Left lung (tissue), 10 donors: Measurements from ENCODE around the gene FAM20C. TPM values are rescaled to one million over a fixed set of nuclear protein-coding genes. Genes with fewer than 3 reads are reported as not detected.

Source experiments
- ATAC-seq: fragments of 200-7000 bp; cut with Tn5 transposase; one replicate; pipeline ENCODE4 v1.9.1; 2020; ENCODE audit warnings: moderate library complexity
- DNase-seq, 4 donors: peaks; one replicate each; pipeline ENCODE4 v3.0.0-alpha.2; 2013 to 2020
- H3K27ac ChIP-seq, 2 donors: fragments of 200-600 bp; sonication (generic) in 1 of 2; one replicate each; pipeline versions ENCODE4 v1.5.0 to v1.8.0; 2020 to 2021
- H3K27me3 ChIP-seq, 2 donors: fragments of 200-600 bp; sonication (generic) in 1 of 2; one replicate each; pipeline versions ENCODE4 v1.5.0 to v1.8.0; 2020 to 2021
- H3K36me3 ChIP-seq, 2 donors: fragments of 200-600 bp; sonication (generic) in 1 of 2; one replicate each; pipeline versions ENCODE4 v1.5.0 to v1.8.0; 2020 to 2021
- H3K4me1 ChIP-seq, 2 donors: fragments of 200-600 bp; one replicate each; pipeline ENCODE4 v1.8.0; 2021
- H3K4me3 ChIP-seq, 2 donors: fragments of 200-600 bp; sonication (generic) in 1 of 2; one replicate each; pipeline versions ENCODE4 v1.5.0 to v1.8.0; 2020 to 2021; ENCODE audit warnings: mild to moderate bottlenecking in 1 of 2
- H3K9me3 ChIP-seq, 2 donors: fragments of 200-600 bp; sonication (generic) in 1 of 2; one replicate each; pipeline versions ENCODE4 v1.5.0 to v1.8.0; 2020 to 2021
- intact Hi-C, 2 donors: fragments of 100-400 bp; cut with DNase I; formaldehyde crosslinking; loops; one replicate each; pipeline versions ENCODE4 v1.11.2 to v1.14.2; 2022
- polyA plus RNA-seq, 6 donors: library from polyadenylated mRNA; unstranded; fragments of 120-200 nt; gene quantifications; one replicate each; pipeline ENCODE4 v1.2.1, GENCODE V29; 2013; ENCODE audit not compliant: insufficient read length in 6 of 6
- total RNA-seq, 2 donors: library from RNA; stranded (reverse); fragmentation: NEBNext Ultra II Directional; extraction: Animal tissue kit (Norgen Biotek cat#: 25700); gene quantifications; one replicate each; pipeline ENCODE4 v1.2.1, GENCODE V29; 2021
- TF ChIP-seq, protein P1 (sequence below), 2 donors: fragments of 200-600 bp; sonication (generic) in 1 of 2; IDR thresholded peaks; one replicate each; pipeline versions ENCODE4 v1.5.0 to v1.8.0; 2021; ENCODE audit warnings: antibody characterized with exemption in 2 of 2
- donor health status: DM: no; HTN: yes; CAD: no.
- donor health status: DM: no; HTN: no; CAD: no.

The FAM20C gene
- total and polyA plus RNA-seq, 8 donors: 21.2 to 75.5 (median 31.8) TPM

DNA sequence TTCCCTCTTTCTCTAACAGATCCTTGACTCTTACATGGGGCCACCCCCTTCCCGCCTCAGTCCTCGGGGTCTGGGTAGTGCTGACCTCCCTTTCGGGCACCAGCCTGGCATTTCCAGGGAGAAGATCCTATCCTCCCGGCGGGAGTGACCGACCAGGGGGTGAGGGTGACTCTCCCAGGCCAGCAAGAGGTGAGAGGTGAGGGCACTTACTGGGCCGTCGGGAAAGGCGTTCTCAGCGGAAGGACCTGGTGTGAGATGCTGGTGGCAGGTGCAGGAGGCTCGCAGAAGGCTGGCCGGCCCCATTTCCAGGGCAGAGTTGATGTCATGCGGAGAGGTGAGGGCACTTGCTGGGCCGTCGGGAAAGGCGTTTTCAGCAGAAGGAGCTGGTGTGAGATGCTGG, 93.4 kb downstream of the FAM20C start:
- TF ChIP-seq, protein P1, sequence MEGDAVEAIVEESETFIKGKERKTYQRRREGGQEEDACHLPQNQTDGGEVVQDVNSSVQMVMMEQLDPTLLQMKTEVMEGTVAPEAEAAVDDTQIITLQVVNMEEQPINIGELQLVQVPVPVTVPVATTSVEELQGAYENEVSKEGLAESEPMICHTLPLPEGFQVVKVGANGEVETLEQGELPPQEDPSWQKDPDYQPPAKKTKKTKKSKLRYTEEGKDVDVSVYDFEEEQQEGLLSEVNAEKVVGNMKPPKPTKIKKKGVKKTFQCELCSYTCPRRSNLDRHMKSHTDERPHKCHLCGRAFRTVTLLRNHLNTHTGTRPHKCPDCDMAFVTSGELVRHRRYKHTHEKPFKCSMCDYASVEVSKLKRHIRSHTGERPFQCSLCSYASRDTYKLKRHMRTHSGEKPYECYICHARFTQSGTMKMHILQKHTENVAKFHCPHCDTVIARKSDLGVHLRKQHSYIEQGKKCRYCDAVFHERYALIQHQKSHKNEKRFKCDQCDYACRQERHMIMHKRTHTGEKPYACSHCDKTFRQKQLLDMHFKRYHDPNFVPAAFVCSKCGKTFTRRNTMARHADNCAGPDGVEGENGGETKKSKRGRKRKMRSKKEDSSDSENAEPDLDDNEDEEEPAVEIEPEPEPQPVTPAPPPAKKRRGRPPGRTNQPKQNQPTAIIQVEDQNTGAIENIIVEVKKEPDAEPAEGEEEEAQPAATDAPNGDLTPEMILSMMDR (IDR thresholded peaks at IDR 0.05): no peak
- peaks cover 23 to 58% of the 10 kb centered on the region in 2 donors for H3K27me3 ChIP-seq
- intact Hi-C loops: no loop called here
- no peaks in the 10 kb centered on the region for H3K36me3 ChIP-seq
- ATAC-seq (no peak), DNase-seq (peak in 1 of 4 donors; percentile 27)
- no peaks in the 10 kb centered on the region for H3K9me3 ChIP-seq
- no peak overlapping the region for H3K27ac ChIP-seq
- H3K4me3 ChIP-seq: no peak overlapping the region
- peaks cover 0 to 7% of the 10 kb centered on the region in 2 donors for H3K4me1 ChIP-seq

DNA sequence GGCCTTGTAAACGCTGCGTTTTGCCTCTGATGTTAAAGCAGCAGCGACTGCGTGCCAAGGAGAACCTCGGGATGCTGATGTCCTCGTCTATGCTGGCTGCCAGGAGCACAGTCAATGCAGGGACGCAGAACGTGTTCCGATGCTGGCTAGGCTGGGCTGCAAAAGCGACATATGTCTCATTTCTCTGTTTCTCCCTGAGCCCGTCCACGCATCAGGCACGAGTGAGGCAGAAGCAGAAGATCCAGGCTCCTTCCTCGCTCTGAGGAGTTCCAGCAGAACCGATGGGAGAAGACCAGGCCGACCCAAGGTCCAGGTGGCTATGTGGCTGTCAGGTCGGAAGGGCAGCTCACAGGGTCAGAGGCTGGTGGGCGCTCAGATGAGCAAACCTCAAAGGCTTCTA, 93.9 kb downstream of the FAM20C start:
- H3K27ac ChIP-seq: no peak overlapping the region
- TF ChIP-seq, protein P1 (IDR thresholded peaks at IDR 0.05): no peak
- H3K36me3 ChIP-seq: no peaks in the 10 kb centered on the region
- DNase-seq (peak in 1 of 4 donors; percentile 25), ATAC-seq (no peak)
- no peak overlapping the region for H3K4me3 ChIP-seq
- no peaks in the 10 kb centered on the region for H3K9me3 ChIP-seq
- peaks cover 0 to 8% of the 10 kb centered on the region in 2 donors for H3K4me1 ChIP-seq
- peaks cover 29 to 63% of the 10 kb centered on the region in 2 donors for H3K27me3 ChIP-seq
- intact Hi-C loops: no loop called here

DNA sequence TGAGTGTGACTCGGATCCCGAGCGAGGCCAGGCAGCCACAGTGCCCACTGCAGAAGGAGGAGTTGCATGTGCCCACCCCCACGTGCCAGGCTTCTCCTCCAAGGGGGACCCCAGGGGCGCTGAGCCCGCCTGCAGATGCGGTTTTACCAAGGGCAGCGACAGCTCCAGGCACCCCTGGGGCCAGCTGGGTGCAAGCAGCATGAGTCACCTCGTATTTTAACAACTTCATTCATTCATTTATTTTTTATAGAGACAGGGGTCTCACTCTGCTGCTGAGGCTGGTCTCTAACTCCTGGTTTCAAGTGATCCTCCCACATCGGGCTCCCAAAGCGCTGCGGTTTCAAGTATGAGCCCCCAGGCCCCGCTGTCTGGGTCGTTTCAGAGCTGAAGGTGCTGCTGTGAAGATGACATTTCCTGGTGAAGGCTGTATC, 96.3 kb downstream of the FAM20C start:
- Histone ChIP-seq H3K4me1 (peaks cover 0 to 8% of the 10 kb centered on the region in 2 donors), H3K27me3 (peaks cover 39 to 88% of the 10 kb centered on the region in 2 donors)
- intact Hi-C loops: no loop called here

DNA sequence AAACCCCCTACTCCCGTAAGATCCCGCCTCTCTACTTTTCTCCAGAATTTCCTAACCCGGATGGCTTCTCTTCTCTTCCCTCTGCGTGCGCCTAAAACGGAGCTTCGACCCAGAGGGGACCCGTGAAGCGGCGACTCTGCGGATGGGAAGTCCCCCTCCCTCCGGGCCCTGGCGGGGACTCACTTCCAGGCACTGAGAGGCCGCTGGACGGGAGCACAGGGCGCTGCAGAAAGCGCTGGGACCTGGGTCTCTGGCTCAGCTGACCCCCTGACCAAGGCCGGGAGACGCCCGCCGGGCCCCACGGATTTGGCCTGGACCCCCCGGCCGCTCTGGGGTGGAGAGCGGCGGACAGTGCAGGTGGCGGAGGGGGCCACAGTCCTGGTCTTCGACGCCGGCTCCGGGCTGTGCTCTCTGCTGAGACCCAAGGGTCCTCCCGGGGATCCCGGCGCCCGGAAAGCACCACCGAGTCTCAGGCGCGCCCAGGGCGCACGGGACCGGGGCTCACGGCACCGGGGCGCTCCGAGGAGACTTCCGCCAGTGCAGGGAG, 96.9 kb downstream of the FAM20C start:
- no peaks in the 10 kb centered on the region for H3K36me3 ChIP-seq
- intact Hi-C loops: no loop called here
- H3K27ac ChIP-seq: no peak overlapping the region
- no peak for DNase-seq
- TF ChIP-seq, protein P1 (IDR thresholded peaks at IDR 0.05): no peak
- peaks cover 39 to 93% of the 10 kb centered on the region in 2 donors for H3K27me3 ChIP-seq
- peaks cover 0 to 8% of the 10 kb centered on the region in 2 donors for H3K4me1 ChIP-seq
- H3K9me3 ChIP-seq: no peaks in the 10 kb centered on the region
- ATAC-seq: no peak
- H3K4me3 ChIP-seq: no peak overlapping the region

More for the DNA sequence above, 96.3 kb downstream of the FAM20C start:
- no peak overlapping the region for H3K27ac ChIP-seq
- no peak for ATAC-seq
- H3K36me3 ChIP-seq: no peaks in the 10 kb centered on the region
- no peak overlapping the region for H3K4me3 ChIP-seq
- DNase-seq: peak in 1 of 4 donors; percentile 61
- H3K9me3 ChIP-seq: no peaks in the 10 kb centered on the region
- TF ChIP-seq, protein P1 (IDR thresholded peaks at IDR 0.05): no peak

DNA sequence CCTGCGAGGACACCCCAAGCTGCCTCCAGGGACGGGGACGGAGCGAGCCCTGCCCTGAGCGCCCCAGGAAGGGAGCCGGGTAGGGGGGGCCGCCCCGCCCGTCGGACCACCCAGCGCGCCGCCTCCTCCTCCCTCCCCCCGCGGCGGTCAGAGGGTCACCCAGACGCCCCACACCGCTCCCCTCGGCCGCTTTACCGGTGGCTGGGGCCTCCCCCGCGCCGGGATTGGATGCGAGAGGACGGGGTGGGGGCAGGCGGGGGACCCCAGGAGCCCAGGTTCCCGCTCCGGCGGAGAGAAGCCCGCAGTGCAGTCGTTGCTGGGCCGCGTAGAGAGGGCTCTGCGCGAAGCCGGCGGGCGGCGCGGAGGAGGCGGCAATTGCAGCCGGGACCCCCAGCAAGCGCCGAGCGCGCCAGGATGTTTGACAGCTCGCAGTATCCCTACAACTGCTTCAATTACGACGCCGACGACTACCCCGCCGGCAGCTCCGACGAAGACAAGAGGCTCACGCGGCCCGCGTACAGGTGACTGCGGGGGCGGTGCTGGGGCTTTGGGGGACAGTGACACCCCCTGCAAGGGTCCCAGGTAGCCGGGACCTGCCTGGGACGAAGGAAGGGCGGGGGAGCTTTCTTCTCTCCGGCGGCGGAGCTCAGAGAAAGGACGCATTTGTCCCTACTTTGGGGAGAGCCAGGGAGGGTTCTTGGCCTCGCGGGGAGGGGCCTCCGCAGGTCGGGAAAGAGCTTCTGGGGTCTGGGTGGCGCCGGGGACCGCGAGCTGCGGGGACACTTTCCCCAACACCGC, 97.6 kb downstream of the FAM20C start, which contains the start of gene FOXL3:
Gene FOXL3 (plus strand): TSS at position 415 of the 798 bp plus-strand sequence. CDS start 0 bp downstream, at position 415.
- intact Hi-C loops: no loop called here
- no peaks in the 10 kb centered on the region for H3K9me3 ChIP-seq
- TF ChIP-seq, protein P1 (IDR thresholded peaks at IDR 0.05): no peak
- H3K4me1 ChIP-seq: peaks cover 0 to 8% of the 10 kb centered on the region in 2 donors
- peaks cover 39 to 93% of the 10 kb centered on the region in 2 donors for H3K27me3 ChIP-seq
- H3K27ac ChIP-seq: no peak within 1 kb of the TSS
- H3K4me3 ChIP-seq: no peak within 1 kb of the TSS
- DNase-seq (no peak), ATAC-seq (no peak)
- no peaks in the 10 kb centered on the region for H3K36me3 ChIP-seq
